GM18511 (cell line): Measurements from ENCODE around the gene PXDC1.

ENCODE experiments used
- ATAC-seq: cut with Tn5 transposase; IDR thresholded peaks from one replicate; pipeline ENCODE4 v1.9.1; 2021; ENCODE audit warnings: mild to moderate bottlenecking, moderate library complexity; ENCODE audit not compliant: unreplicated experiment

The PXDC1 gene

GRCh38 chr6:3749067-3749841 is 2.3 kb downstream of the PXDC1 start:
- no peak for ATAC-seq

GRCh38 chr6:3748208-3749066 is 3.1 kb downstream of the PXDC1 start:
- ATAC-seq: peak; percentile 27

- ATAC-seq: no peak
Measured at GRCh38 chr6:3747100-3747737, 4.3 kb downstream of the PXDC1 start.

GRCh38 chr6:3746696-3747095 is 4.8 kb downstream of the PXDC1 start:
- ATAC-seq: no peak

- ATAC-seq: peak; percentile 56
Measured at GRCh38 chr6:3746119-3746691, 5.3 kb downstream of the PXDC1 start.

GRCh38 chr6:3745566-3746118 is 5.9 kb downstream of the PXDC1 start:
- ATAC-seq: no peak

GRCh38 chr6:3744901-3745470 is 6.5 kb downstream of the PXDC1 start:
- ATAC-seq: no peak

GRCh38 chr6:3744211-3744900 is 7.2 kb downstream of the PXDC1 start:
- no peak for ATAC-seq

- ATAC-seq: no peak
Measured at GRCh38 chr6:3743541-3743940, 8.0 kb downstream of the PXDC1 start.

GRCh38 chr6:3742426-3743344 is 8.8 kb downstream of the PXDC1 start:
- peak; percentile 68 for ATAC-seq

GRCh38 chr6:3742076-3742425 is 9.5 kb downstream of the PXDC1 start:
- ATAC-seq: no peak

- ATAC-seq: no peak
Measured at GRCh38 chr6:3741477-3741871, 10.0 kb downstream of the PXDC1 start.

- ATAC-seq: no peak
Measured at GRCh38 chr6:3740551-3741476, 10.7 kb downstream of the PXDC1 start.

GRCh38 chr6:3739311-3739897 is 12.1 kb downstream of the PXDC1 start:
- no peak for ATAC-seq

GRCh38 chr6:3738381-3739131 is 13.0 kb downstream of the PXDC1 start:
- ATAC-seq: no peak

- ATAC-seq: no peak
Measured at GRCh38 chr6:3737831-3738210, 13.7 kb downstream of the PXDC1 start.
